Activated CD8-positive, alpha-beta T cell treated with anti-CD3 and anti-CD28 coated beads for 36 hours (primary cell): ENCODE results near the gene LCOR. TPM values are rescaled to one million over a fixed set of nuclear protein-coding genes. Genes with fewer than 3 reads are reported as not detected.
A peak's percentile ranks its signal among the peaks of the same experiment; 100 is the strongest.

ENCODE experiments used
- ATAC-seq: fragments of 200-7000 bp; cut with Tn5 transposase; one replicate; pipeline ENCODE4 v1.10.0; 2021; ENCODE audit warnings: mild to moderate bottlenecking, moderate library complexity
- CTCF ChIA-PET: fragments of 350-600 bp; sonication (Branson Sonifier 250); formaldehyde crosslinking; loops from one replicate; lab custom pipeline; 2021; ENCODE audit warnings: antibody characterized with exemption; lab: Charles Lee
- POLR2A ChIA-PET: fragments of 350-600 bp; sonication (Branson Sonifier 250); formaldehyde crosslinking; loops from one replicate; lab custom pipeline; 2021; ENCODE audit warnings: antibody characterized with exemption; lab: Charles Lee
- DNase-seq: peaks from one replicate; pipeline ENCODE4 v3.0.0-alpha.2; 2020
- H3K27ac Mint-ChIP-seq: one replicate; pipeline ENCODE4 v1.8.0; 2021; ENCODE audit warnings: mild to moderate bottlenecking, mixed read lengths
- H3K27me3 Mint-ChIP-seq: one replicate; pipeline ENCODE4 v1.8.0; 2021; ENCODE audit warnings: mixed read lengths
- H3K36me3 Mint-ChIP-seq: one replicate; pipeline ENCODE4 v1.8.0; 2021; ENCODE audit warnings: low read depth, mixed read lengths
- H3K4me1 Mint-ChIP-seq: one replicate; pipeline ENCODE4 v1.8.0; 2021; ENCODE audit warnings: low read depth, mixed read lengths
- H3K4me3 Mint-ChIP-seq: one replicate; pipeline ENCODE4 v1.8.0; 2021; ENCODE audit warnings: mild to moderate bottlenecking, moderate library complexity, mixed read lengths
- H3K9me3 Mint-ChIP-seq: one replicate; pipeline ENCODE4 v1.8.0; 2021; ENCODE audit warnings: mixed read lengths
- CTCF ChIP-seq: fragments of 200-600 bp; IDR thresholded peaks from one replicate; pipeline ENCODE4 v1.8.0; 2022; ENCODE audit warnings: antibody characterized with exemption, mild to moderate bottlenecking
- intact Hi-C: fragments of 100-400 bp; cut with micrococcal nuclease; formaldehyde crosslinking; loops from one replicate; pipeline ENCODE4 v1.10.0; 2022
- total RNA-seq, 2 experiments: library from RNA; stranded (reverse); gene quantifications; one replicate each; pipeline ENCODE4 v1.2.3, GENCODE V29; 2021

LCOR gene
- total RNA-seq, 2 experiments from 2014 or later: 20.6 to 24.3 TPM

- Mint-ChIP-seq H3K4me3 (peak overlapping the region; percentile 97), H3K27me3 (no peaks in the 10 kb centered on the region), H3K36me3 (peaks cover 20% of the 10 kb centered on the region), H3K27ac (peak overlapping the region; percentile 88), H3K4me1 (peaks cover 62% of the 10 kb centered on the region), H3K9me3 (no peaks in the 10 kb centered on the region)
- POLR2A ChIA-PET: no interaction called here
- no peak for TF ChIP-seq CTCF
- intact Hi-C loops: loop anchor here (5.0 to 10.0 kb wide), 3 partner anchors 63 to 201 kb away; no protein-coding TSS in a partner anchor
- CTCF ChIA-PET: no interaction called here
- no peak for DNase-seq
- ATAC-seq: no peak
Observed at GRCh38 chr10:96834120-96834519, 2.0 kb downstream of the LCOR start.

GRCh38 chr10:96835899-96836298 is 3.8 kb downstream of the LCOR start:
- H3K4me3 Mint-ChIP-seq: peak overlapping the region; percentile 37
- no peaks in the 10 kb centered on the region for H3K9me3 Mint-ChIP-seq
- no peak for ATAC-seq

DNA sequence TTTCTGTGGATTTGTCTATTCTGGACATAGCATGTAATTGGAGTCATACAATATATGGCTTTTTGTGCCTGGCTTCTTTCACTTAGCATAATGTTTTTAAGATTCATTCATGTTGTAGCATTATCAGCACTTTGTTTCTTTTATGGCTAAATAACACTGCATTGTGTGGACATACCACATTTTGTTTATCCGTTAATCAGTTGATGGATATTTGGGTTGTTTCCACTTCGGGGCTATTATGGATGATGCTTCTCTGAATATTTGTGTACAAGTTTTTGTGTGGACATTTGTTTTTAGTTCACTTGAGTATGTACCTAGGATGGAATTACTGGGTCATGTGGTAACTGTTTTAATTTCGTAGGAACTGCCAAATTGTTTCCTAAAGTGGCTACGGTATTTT is 6.4 kb downstream of the LCOR start:
- H3K4me3 Mint-ChIP-seq: no peak overlapping the region
- POLR2A ChIA-PET: no interaction called here
- H3K9me3 Mint-ChIP-seq: no peaks in the 10 kb centered on the region
- no peak for ATAC-seq
- CTCF ChIA-PET: interaction anchor here (0.8 to 1.9 kb wide), 4 partner anchors 9 to 199 kb away, joined by 3 to 7 read pairs (median 4); no protein-coding TSS in a partner anchor
- peaks cover 72% of the 10 kb centered on the region for H3K4me1 Mint-ChIP-seq
- H3K27me3 Mint-ChIP-seq: no peaks in the 10 kb centered on the region
- no peak for DNase-seq
- no peak overlapping the region for H3K27ac Mint-ChIP-seq
- peaks cover 22% of the 10 kb centered on the region for H3K36me3 Mint-ChIP-seq
- intact Hi-C loops: loop anchor here (10.0 kb wide), 1 partner anchor 196 kb away; no protein-coding TSS in a partner anchor
- no peak for TF ChIP-seq CTCF

More at GRCh38 chr10:96835899-96836298, 3.8 kb downstream of the LCOR start:
- Mint-ChIP-seq H3K27me3 (no peaks in the 10 kb centered on the region), H3K36me3 (peaks cover 21% of the 10 kb centered on the region), H3K4me1 (peaks cover 66% of the 10 kb centered on the region), H3K27ac (peak overlapping the region; percentile 63)
- ChIA-PET CTCF (interaction anchor here (1.3 kb wide), 1 partner anchor 190 kb away, joined by 5 read pairs; no protein-coding TSS in a partner anchor), POLR2A (interaction anchor here (0.6 kb wide), 1 partner anchor 11 kb away, joined by 3 read pairs; no protein-coding TSS in a partner anchor)
- DNase-seq: no peak
- intact Hi-C loops: loop anchor here (10.0 kb wide), 1 partner anchor 199 kb away; no protein-coding TSS in a partner anchor
- TF ChIP-seq CTCF: no peak

DNA sequence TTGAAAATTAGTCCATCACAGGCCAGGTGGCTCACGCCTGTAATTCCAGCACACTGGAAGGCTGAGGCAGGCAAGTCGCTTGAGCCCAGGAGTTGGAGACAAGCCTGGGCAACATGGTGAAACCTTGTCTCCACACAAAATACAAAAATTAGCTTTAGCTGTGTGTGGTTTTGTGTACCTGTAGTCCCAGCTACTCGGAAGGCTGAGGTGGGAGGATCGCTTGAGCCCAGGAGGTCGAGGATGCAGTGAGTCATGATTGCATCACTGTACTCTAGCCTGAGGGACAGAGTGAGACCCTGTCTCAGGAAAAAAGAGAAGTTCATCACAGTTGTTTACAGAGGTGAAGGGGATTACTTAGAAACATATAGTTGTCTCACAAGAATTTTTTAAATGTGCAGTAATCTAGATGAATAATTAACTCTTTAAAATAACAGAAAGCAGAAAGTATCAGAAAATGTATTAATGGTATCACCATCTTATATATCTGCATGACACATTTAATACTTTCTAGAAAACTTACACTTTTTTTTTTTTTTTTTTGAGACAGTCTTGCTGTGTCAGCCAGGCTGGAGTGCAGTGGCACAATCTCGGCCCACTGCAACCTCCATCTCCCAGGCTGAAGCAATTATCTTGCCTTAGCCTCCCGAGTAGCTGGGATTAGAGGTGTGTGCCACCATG is 8.9 kb downstream of the LCOR start:
- H3K36me3 Mint-ChIP-seq: peaks cover 16% of the 10 kb centered on the region
- H3K9me3 Mint-ChIP-seq: no peaks in the 10 kb centered on the region
- DNase-seq (peak; percentile 56), ATAC-seq (peak; percentile 84)
- H3K4me3 Mint-ChIP-seq: peak overlapping the region; percentile 22
- no peak for TF ChIP-seq CTCF
- ChIA-PET POLR2A (interaction anchor here (1.0 kb wide), 1 partner anchor 8 kb away, joined by 5 read pairs; the partner anchor contains the start of gene LCOR), CTCF (interaction anchor here (1.0 to 1.1 kb wide), 2 partner anchors 14 to 185 kb away, joined by 3 to 4 read pairs; no protein-coding TSS in a partner anchor)
- intact Hi-C loops: no loop called here
- H3K27ac Mint-ChIP-seq: peak overlapping the region; percentile 83
- peaks cover 67% of the 10 kb centered on the region for H3K4me1 Mint-ChIP-seq
- H3K27me3 Mint-ChIP-seq: no peaks in the 10 kb centered on the region
